ENCODE data around the gene PLPP3.

Gene PLPP3

GRCh38 chr1:56452027-56453011, 127.0 kb downstream of the PLPP3 start:
- TF ChIP-seq POLR2AphosphoS5 (IDR thresholded peaks at IDR 0.05; ENCODE audit: low read depth, low read length) (no peak), FOXP2 (optimal IDR thresholded peaks at IDR 0.05; ENCODE audit: borderline replicate concordance, extremely low read depth, extremely low read length, insufficient read depth) (no peak), SIN3A (IDR thresholded peaks at IDR 0.05; ENCODE audit: borderline replicate concordance, insufficient read depth, low read length) (no peak), TAF1 (IDR thresholded peaks at IDR 0.05; ENCODE audit: borderline replicate concordance, insufficient read depth, low read length) (no peak)
- TF ChIP-seq, protein P1, sequence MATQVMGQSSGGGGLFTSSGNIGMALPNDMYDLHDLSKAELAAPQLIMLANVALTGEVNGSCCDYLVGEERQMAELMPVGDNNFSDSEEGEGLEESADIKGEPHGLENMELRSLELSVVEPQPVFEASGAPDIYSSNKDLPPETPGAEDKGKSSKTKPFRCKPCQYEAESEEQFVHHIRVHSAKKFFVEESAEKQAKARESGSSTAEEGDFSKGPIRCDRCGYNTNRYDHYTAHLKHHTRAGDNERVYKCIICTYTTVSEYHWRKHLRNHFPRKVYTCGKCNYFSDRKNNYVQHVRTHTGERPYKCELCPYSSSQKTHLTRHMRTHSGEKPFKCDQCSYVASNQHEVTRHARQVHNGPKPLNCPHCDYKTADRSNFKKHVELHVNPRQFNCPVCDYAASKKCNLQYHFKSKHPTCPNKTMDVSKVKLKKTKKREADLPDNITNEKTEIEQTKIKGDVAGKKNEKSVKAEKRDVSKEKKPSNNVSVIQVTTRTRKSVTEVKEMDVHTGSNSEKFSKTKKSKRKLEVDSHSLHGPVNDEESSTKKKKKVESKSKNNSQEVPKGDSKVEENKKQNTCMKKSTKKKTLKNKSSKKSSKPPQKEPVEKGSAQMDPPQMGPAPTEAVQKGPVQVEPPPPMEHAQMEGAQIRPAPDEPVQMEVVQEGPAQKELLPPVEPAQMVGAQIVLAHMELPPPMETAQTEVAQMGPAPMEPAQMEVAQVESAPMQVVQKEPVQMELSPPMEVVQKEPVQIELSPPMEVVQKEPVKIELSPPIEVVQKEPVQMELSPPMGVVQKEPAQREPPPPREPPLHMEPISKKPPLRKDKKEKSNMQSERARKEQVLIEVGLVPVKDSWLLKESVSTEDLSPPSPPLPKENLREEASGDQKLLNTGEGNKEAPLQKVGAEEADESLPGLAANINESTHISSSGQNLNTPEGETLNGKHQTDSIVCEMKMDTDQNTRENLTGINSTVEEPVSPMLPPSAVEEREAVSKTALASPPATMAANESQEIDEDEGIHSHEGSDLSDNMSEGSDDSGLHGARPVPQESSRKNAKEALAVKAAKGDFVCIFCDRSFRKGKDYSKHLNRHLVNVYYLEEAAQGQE (IDR thresholded peaks at IDR 0.05; ENCODE audit: insufficient read depth in 1 of 2, low read depth in 2 of 2, low read length in 2 of 2) = no peak

DNA sequence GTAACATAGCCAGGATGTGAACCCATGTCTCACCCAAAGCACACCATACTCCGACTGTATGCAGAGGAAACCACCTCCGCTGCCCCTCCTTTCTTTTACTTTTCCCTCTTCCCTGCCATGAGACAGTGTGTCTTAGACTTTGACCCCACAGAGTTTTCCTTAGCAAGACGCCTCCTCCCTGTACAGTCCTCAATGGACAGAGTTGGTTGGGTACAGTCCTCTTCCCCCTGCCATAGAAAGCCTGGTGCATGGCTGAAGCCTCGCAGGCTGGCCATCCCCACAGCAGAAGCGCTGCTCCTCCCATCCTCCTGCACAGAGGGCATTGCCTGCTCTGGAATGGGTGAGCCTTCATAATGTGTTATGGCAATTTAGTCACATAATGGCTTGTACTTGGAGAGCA, 127.9 kb downstream of the PLPP3 start:
- TF ChIP-seq SIN3A (IDR thresholded peaks at IDR 0.05; ENCODE audit: borderline replicate concordance, insufficient read depth, low read length) = no peak
- TF ChIP-seq FOXP2 (optimal IDR thresholded peaks at IDR 0.05; ENCODE audit: borderline replicate concordance, extremely low read depth, extremely low read length, insufficient read depth) = no peak
- TF ChIP-seq, protein P1 (IDR thresholded peaks at IDR 0.05; ENCODE audit: insufficient read depth in 1 of 2, low read depth in 2 of 2, low read length in 2 of 2) = no peak
- TF ChIP-seq POLR2AphosphoS5 (IDR thresholded peaks at IDR 0.05; ENCODE audit: low read depth, low read length) = no peak
- no peak for TF ChIP-seq TAF1 (IDR thresholded peaks at IDR 0.05; ENCODE audit: borderline replicate concordance, insufficient read depth, low read length)

GRCh38 chr1:56450004-56450666, 129.2 kb downstream of the PLPP3 start:
- TF ChIP-seq TAF1 (IDR thresholded peaks at IDR 0.05; ENCODE audit: borderline replicate concordance, insufficient read depth, low read length) (no peak), FOXP2 (optimal IDR thresholded peaks at IDR 0.05; ENCODE audit: borderline replicate concordance, extremely low read depth, extremely low read length, insufficient read depth) (no peak), POLR2AphosphoS5 (IDR thresholded peaks at IDR 0.05; ENCODE audit: low read depth, low read length) (no peak), SIN3A (IDR thresholded peaks at IDR 0.05; ENCODE audit: borderline replicate concordance, insufficient read depth, low read length) (no peak)
- TF ChIP-seq, protein P1 (IDR thresholded peaks at IDR 0.05; ENCODE audit: insufficient read depth in 1 of 2, low read depth in 2 of 2, low read length in 2 of 2) = no peak

DNA sequence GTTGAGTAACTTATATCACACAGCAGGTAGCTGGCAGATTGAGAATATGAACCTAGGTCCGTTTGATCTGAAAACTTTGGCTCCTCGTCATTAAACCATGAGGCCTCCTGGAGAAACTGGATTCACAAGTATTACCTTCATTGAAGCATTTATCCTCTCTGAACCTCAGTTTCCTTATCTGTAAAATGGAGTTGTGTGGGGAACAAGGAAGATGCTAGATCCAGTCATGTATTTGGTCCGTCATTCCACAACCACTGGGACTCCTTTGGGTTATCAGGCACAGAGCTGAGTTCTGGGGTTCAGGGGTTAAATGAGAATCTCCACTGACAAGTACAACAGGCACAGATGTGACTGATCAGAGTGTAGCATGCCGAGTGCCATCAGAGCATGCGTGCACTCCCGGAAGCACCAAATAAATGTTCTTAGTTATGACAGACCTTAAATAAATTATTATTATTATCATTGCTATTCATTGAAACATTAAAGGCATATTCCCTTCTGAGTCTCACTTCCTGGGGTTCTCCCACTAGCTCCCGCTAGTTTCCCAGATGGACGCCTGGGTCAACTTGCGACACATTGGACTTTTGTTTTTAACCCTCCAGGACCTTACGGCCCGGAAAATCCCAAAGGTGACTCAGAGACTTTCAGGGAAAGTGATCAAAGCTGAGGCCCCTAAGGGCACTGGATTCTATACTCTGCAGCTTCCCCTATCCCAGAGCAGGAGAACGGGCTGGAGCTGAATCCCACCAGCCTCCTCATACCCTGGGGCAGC, 130.6 kb downstream of the PLPP3 start:
- TF ChIP-seq POLR2AphosphoS5 (IDR thresholded peaks at IDR 0.05; ENCODE audit: low read depth, low read length) (no peak), SIN3A (IDR thresholded peaks at IDR 0.05; ENCODE audit: borderline replicate concordance, insufficient read depth, low read length) (no peak), TAF1 (IDR thresholded peaks at IDR 0.05; ENCODE audit: borderline replicate concordance, insufficient read depth, low read length) (no peak), FOXP2 (optimal IDR thresholded peaks at IDR 0.05; ENCODE audit: borderline replicate concordance, extremely low read depth, extremely low read length, insufficient read depth) (no peak)
- TF ChIP-seq, protein P1 (IDR thresholded peaks at IDR 0.05; ENCODE audit: insufficient read depth in 1 of 2, low read depth in 2 of 2, low read length in 2 of 2) = no peak

Measured in PFSK-1 (cell line).